ENCODE results near the gene FSIP1.

DNA sequence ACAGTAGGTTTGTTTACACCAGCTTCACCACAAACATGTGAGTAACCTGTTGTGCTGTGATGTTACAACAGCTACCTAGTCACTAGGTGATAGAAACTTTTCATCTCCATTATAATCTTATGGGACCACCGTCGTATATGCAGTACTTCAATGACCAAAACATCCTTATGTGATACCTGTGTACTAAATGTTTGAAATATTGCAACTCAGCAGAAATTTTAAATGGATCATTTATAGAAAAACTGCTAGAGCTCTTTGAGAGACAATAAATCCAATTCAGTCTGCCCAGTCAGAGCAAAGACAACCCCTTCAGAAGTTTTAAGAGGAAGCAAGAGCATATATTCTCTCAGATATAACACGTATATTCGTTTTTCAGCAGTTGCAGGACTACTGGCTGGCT lies 128.3 kb downstream of the FSIP1 start:
- TF ChIP-seq, protein P1, sequence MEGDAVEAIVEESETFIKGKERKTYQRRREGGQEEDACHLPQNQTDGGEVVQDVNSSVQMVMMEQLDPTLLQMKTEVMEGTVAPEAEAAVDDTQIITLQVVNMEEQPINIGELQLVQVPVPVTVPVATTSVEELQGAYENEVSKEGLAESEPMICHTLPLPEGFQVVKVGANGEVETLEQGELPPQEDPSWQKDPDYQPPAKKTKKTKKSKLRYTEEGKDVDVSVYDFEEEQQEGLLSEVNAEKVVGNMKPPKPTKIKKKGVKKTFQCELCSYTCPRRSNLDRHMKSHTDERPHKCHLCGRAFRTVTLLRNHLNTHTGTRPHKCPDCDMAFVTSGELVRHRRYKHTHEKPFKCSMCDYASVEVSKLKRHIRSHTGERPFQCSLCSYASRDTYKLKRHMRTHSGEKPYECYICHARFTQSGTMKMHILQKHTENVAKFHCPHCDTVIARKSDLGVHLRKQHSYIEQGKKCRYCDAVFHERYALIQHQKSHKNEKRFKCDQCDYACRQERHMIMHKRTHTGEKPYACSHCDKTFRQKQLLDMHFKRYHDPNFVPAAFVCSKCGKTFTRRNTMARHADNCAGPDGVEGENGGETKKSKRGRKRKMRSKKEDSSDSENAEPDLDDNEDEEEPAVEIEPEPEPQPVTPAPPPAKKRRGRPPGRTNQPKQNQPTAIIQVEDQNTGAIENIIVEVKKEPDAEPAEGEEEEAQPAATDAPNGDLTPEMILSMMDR (IDR thresholded peaks at IDR 0.05): no peak
- no peak for TF ChIP-seq MXD4 (CRISPR knock-in tag; IDR thresholded peaks at IDR 0.05; ENCODE audit: borderline replicate concordance)
- TF ChIP-seq, protein P2, sequence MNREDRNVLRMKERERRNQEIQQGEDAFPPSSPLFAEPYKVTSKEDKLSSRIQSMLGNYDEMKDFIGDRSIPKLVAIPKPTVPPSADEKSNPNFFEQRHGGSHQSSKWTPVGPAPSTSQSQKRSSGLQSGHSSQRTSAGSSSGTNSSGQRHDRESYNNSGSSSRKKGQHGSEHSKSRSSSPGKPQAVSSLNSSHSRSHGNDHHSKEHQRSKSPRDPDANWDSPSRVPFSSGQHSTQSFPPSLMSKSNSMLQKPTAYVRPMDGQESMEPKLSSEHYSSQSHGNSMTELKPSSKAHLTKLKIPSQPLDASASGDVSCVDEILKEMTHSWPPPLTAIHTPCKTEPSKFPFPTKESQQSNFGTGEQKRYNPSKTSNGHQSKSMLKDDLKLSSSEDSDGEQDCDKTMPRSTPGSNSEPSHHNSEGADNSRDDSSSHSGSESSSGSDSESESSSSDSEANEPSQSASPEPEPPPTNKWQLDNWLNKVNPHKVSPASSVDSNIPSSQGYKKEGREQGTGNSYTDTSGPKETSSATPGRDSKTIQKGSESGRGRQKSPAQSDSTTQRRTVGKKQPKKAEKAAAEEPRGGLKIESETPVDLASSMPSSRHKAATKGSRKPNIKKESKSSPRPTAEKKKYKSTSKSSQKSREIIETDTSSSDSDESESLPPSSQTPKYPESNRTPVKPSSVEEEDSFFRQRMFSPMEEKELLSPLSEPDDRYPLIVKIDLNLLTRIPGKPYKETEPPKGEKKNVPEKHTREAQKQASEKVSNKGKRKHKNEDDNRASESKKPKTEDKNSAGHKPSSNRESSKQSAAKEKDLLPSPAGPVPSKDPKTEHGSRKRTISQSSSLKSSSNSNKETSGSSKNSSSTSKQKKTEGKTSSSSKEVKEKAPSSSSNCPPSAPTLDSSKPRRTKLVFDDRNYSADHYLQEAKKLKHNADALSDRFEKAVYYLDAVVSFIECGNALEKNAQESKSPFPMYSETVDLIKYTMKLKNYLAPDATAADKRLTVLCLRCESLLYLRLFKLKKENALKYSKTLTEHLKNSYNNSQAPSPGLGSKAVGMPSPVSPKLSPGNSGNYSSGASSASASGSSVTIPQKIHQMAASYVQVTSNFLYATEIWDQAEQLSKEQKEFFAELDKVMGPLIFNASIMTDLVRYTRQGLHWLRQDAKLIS (CRISPR knock-in tag; IDR thresholded peaks at IDR 0.05; ENCODE audit: borderline replicate concordance): no peak
- TF ChIP-seq CREB1 (CRISPR knock-in tag; IDR thresholded peaks at IDR 0.05): no peak
- no peak for TF ChIP-seq SP1 (CRISPR knock-in tag; conservative IDR thresholded peaks at IDR 0.05)
- TF ChIP-seq FOXK1 (CRISPR knock-in tag; IDR thresholded peaks at IDR 0.05): no peak
- TF ChIP-seq, protein P3, sequence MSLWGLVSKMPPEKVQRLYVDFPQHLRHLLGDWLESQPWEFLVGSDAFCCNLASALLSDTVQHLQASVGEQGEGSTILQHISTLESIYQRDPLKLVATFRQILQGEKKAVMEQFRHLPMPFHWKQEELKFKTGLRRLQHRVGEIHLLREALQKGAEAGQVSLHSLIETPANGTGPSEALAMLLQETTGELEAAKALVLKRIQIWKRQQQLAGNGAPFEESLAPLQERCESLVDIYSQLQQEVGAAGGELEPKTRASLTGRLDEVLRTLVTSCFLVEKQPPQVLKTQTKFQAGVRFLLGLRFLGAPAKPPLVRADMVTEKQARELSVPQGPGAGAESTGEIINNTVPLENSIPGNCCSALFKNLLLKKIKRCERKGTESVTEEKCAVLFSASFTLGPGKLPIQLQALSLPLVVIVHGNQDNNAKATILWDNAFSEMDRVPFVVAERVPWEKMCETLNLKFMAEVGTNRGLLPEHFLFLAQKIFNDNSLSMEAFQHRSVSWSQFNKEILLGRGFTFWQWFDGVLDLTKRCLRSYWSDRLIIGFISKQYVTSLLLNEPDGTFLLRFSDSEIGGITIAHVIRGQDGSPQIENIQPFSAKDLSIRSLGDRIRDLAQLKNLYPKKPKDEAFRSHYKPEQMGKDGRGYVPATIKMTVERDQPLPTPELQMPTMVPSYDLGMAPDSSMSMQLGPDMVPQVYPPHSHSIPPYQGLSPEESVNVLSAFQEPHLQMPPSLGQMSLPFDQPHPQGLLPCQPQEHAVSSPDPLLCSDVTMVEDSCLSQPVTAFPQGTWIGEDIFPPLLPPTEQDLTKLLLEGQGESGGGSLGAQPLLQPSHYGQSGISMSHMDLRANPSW (CRISPR knock-in tag; conservative IDR thresholded peaks at IDR 0.05; ENCODE audit: low read depth): no peak
- no peak for TF ChIP-seq ZMAT4 (CRISPR knock-in tag; IDR thresholded peaks at IDR 0.05)
- TF ChIP-seq TP53 (CRISPR knock-in tag; IDR thresholded peaks at IDR 0.05): no peak
- TF ChIP-seq, protein P4, sequence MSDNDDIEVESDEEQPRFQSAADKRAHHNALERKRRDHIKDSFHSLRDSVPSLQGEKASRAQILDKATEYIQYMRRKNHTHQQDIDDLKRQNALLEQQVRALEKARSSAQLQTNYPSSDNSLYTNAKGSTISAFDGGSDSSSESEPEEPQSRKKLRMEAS (CRISPR knock-in tag; IDR thresholded peaks at IDR 0.05): no peak
- no peak for TF ChIP-seq ZNF121 (CRISPR knock-in tag; IDR thresholded peaks at IDR 0.05)
- no peak for TF ChIP-seq CREM (CRISPR knock-in tag; IDR thresholded peaks at IDR 0.05)
